ENCODE measurements around the gene MYMK.

GRCh38 chr9:133478851-133479711 is 45.7 kb downstream of the MYMK start, which contains the start of gene SLC2A6:
- no peak for TF ChIP-seq CTCF (IDR thresholded peaks at IDR 0.05)
- peak in 2 of 4 donors; percentile 23 to 51 for TF ChIP-seq POLR2A (IDR thresholded peaks at IDR 0.05)

Data from esophagus squamous epithelium (tissue), 4 donors.